Sigmoid colon (tissue), 4 donors: ENCODE data around the gene RSBN1L.

Source experiments
- EP300 ChIP-seq, 4 donors: sonication (generic); formaldehyde crosslinking; IDR thresholded peaks; one replicate each; pipeline ENCODE4 v1.6.1; 2017; ENCODE audit warnings: antibody characterized with exemption in 4 of 4
- POLR2A ChIP-seq, 2 donors: fragments of 450-650 bp; IDR thresholded peaks; one replicate each; pipeline ENCODE4 v1.6.1; 2016; ENCODE audit warnings: antibody characterized with exemption in 2 of 2, mild to moderate bottlenecking in 2 of 2, moderate library complexity in 2 of 2
- TF ChIP-seq, protein P1 (sequence below), 4 experiments: fragments of 450-650 bp in 3 of 4; fragments of 200-600 bp in 1 of 4; IDR thresholded peaks; one replicate each; pipeline ENCODE4 v1.5.1; 2016 to 2019; ENCODE audit warnings: antibody characterized with exemption in 4 of 4, mild to moderate bottlenecking in 3 of 4, moderate library complexity in 2 of 4

DNA sequence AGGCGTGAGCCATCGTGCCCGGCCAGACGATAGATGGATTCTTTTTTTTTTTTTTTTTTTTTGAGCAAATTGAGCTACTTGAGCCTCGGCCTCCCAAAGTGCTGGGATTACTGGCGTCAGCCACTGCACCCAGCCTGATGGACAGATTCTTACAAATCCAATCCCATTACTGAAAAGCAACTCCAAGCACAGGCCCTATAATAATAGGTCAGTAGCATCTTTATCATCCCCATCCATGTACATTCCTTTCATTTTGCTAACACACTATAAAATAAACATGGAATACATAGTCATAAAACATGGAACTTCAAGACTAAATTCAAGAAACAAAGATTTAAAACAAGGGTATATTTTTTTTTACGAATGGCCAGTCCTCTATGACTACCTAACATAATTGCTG lies 16.0 kb upstream of the RSBN1L start:
- no peak for TF ChIP-seq EP300 (IDR thresholded peaks at IDR 0.05)
- no peak for TF ChIP-seq POLR2A (IDR thresholded peaks at IDR 0.05)
- TF ChIP-seq, protein P1, sequence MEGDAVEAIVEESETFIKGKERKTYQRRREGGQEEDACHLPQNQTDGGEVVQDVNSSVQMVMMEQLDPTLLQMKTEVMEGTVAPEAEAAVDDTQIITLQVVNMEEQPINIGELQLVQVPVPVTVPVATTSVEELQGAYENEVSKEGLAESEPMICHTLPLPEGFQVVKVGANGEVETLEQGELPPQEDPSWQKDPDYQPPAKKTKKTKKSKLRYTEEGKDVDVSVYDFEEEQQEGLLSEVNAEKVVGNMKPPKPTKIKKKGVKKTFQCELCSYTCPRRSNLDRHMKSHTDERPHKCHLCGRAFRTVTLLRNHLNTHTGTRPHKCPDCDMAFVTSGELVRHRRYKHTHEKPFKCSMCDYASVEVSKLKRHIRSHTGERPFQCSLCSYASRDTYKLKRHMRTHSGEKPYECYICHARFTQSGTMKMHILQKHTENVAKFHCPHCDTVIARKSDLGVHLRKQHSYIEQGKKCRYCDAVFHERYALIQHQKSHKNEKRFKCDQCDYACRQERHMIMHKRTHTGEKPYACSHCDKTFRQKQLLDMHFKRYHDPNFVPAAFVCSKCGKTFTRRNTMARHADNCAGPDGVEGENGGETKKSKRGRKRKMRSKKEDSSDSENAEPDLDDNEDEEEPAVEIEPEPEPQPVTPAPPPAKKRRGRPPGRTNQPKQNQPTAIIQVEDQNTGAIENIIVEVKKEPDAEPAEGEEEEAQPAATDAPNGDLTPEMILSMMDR (IDR thresholded peaks at IDR 0.05) = no peak
